OCI-LY7 (cell line): Measurements from ENCODE around the gene DLX2.
A peak's percentile ranks its signal among the peaks of the same experiment; 100 is the strongest.

ENCODE experiments used
- EZH2phosphoT487 ChIP-seq: fragments of 200-600 bp; sonication (generic); IDR thresholded peaks from 2 replicates; pipeline ENCODE4 v1.6.1; 2018; ENCODE audit warnings: low read depth, borderline replicate concordance, mild to moderate bottlenecking, mixed run types, antibody characterized with exemption, low read length, moderate library complexity, mixed read lengths
- TF ChIP-seq, protein P1 (sequence below): fragments of 200-600 bp; sonication (generic); conservative IDR thresholded peaks from 2 replicates; pipeline ENCODE4 v1.5.1; 2014; ENCODE audit warnings: mild to moderate bottlenecking, antibody characterized with exemption, low read length, moderate library complexity, mixed read lengths

GRCh38 chr2:172102391-172103359 is at the start of gene DLX2:
- TF ChIP-seq, protein P1, sequence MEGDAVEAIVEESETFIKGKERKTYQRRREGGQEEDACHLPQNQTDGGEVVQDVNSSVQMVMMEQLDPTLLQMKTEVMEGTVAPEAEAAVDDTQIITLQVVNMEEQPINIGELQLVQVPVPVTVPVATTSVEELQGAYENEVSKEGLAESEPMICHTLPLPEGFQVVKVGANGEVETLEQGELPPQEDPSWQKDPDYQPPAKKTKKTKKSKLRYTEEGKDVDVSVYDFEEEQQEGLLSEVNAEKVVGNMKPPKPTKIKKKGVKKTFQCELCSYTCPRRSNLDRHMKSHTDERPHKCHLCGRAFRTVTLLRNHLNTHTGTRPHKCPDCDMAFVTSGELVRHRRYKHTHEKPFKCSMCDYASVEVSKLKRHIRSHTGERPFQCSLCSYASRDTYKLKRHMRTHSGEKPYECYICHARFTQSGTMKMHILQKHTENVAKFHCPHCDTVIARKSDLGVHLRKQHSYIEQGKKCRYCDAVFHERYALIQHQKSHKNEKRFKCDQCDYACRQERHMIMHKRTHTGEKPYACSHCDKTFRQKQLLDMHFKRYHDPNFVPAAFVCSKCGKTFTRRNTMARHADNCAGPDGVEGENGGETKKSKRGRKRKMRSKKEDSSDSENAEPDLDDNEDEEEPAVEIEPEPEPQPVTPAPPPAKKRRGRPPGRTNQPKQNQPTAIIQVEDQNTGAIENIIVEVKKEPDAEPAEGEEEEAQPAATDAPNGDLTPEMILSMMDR: 0 out of 2 replicates have a peak, but pooled peaks have one; percentile 20
- no peak for TF ChIP-seq EZH2phosphoT487
